Vagina (tissue), 2 donors: ENCODE measurements around the gene TULP4. TPM values are rescaled to one million over a fixed set of nuclear protein-coding genes. Genes with fewer than 3 reads are reported as not detected.
"Not testable (repeated sequence)": the region's sequence is repeated elsewhere in the genome, so short reads cannot be mapped to it uniquely, and the experiment has no call there.

ENCODE experiments used
- DNase-seq, 2 donors: peaks; one replicate each; pipeline ENCODE4 v3.0.0-alpha.2; 2017; ENCODE audit errors: extremely low spot score in 2 of 2
- H3K27ac ChIP-seq: fragments of 200-600 bp; sonication (generic); one replicate; pipeline ENCODE4 v1.5.1; 2019
- H3K27me3 ChIP-seq: fragments of 200-600 bp; sonication (generic); one replicate; pipeline ENCODE4 v1.5.1; 2019
- H3K36me3 ChIP-seq, 2 donors: fragments of 200-600 bp; sonication (generic); one replicate each; pipeline ENCODE4 v1.5.1; 2017 to 2019
- H3K4me1 ChIP-seq: fragments of 200-600 bp; sonication (generic); one replicate; pipeline ENCODE4 v1.5.1; 2019
- H3K4me3 ChIP-seq, 2 donors: fragments of 200-600 bp; sonication (generic); 1 replicate in 1 of 2; 2 replicates in 1 of 2; pipeline ENCODE4 v1.5.1; 2016 to 2019
- H3K9me3 ChIP-seq: fragments of 200-600 bp; sonication (generic); one replicate; pipeline ENCODE4 v1.5.1; 2019
- CTCF ChIP-seq, 3 experiments: fragments of 450-650 bp in 2 of 3; fragments of 200-600 bp in 1 of 3; sonication (generic) in 1 of 3; IDR thresholded peaks; one replicate each; pipeline ENCODE4 v1.5.1; 2017 to 2019; ENCODE audit warnings: antibody characterized with exemption in 3 of 3, mild to moderate bottlenecking in 2 of 3, moderate library complexity in 2 of 3
- POLR2A ChIP-seq, 2 donors: fragments of 450-650 bp; IDR thresholded peaks; one replicate each; pipeline ENCODE4 v1.6.1; 2017; ENCODE audit warnings: antibody characterized with exemption in 2 of 2, mild to moderate bottlenecking in 2 of 2, moderate library complexity in 2 of 2
- POLR2AphosphoS5 ChIP-seq, 2 donors: sonication (generic); formaldehyde crosslinking; IDR thresholded peaks; one replicate each; pipeline ENCODE4 v1.9.0; 2017; ENCODE audit warnings: antibody characterized with exemption in 2 of 2, mild to moderate bottlenecking in 2 of 2, low read depth in 1 of 2; ENCODE audit not compliant: insufficient read depth in 1 of 2
- intact Hi-C: fragments of 100-400 bp; cut with DNase I; formaldehyde crosslinking; loops from one replicate; pipeline ENCODE4 v1.15.1; 2023
- total RNA-seq: library from RNA; depleted of rRNA; stranded (reverse); fragments of >200 nt; gene quantifications from one replicate; pipeline ENCODE4 v1.2.3, GENCODE V29; 2016

Gene TULP4
- total RNA-seq, 1 donor from 2014 or later = 79.8 TPM

GRCh38 chr6:158344534-158344933, 32.3 kb downstream of the TULP4 start:
- DNase-seq = no peak
- Histone ChIP-seq H3K4me3 (no peak overlapping the region), H3K4me1 (no peaks in the 10 kb centered on the region), H3K36me3 (no peaks in the 10 kb centered on the region), H3K27ac (no peak overlapping the region), H3K27me3 (no peaks in the 10 kb centered on the region), H3K9me3 (peaks cover 4% of the 10 kb centered on the region)
- TF ChIP-seq POLR2AphosphoS5 (IDR thresholded peaks at IDR 0.05; ENCODE audit: insufficient read depth in 1 of 2, low read depth in 1 of 2) = no peak
- TF ChIP-seq CTCF (IDR thresholded peaks at IDR 0.05) = no peak
- no peak for TF ChIP-seq POLR2A (IDR thresholded peaks at IDR 0.05)
- intact Hi-C loops = no loop called here

GRCh38 chr6:158345444-158345843, 33.2 kb downstream of the TULP4 start:
- intact Hi-C loops = not testable (repeated sequence)

GRCh38 chr6:158347335-158347734, 35.1 kb downstream of the TULP4 start:
- Histone ChIP-seq H3K4me1 (no peaks in the 10 kb centered on the region), H3K9me3 (peaks cover 4% of the 10 kb centered on the region), H3K36me3 (no peaks in the 10 kb centered on the region), H3K27ac (no peak overlapping the region), H3K27me3 (no peaks in the 10 kb centered on the region), H3K4me3 (no peak overlapping the region)
- DNase-seq = no peak
- intact Hi-C loops = no loop called here
- TF ChIP-seq POLR2AphosphoS5 (IDR thresholded peaks at IDR 0.05; ENCODE audit: insufficient read depth in 1 of 2, low read depth in 1 of 2) = no peak
- no peak for TF ChIP-seq POLR2A (IDR thresholded peaks at IDR 0.05)
- no peak for TF ChIP-seq CTCF (IDR thresholded peaks at IDR 0.05)

More at GRCh38 chr6:158345444-158345843, 33.2 kb downstream of the TULP4 start:
- not testable (repeated sequence) for H3K27me3 ChIP-seq, H3K9me3 ChIP-seq, H3K4me1 ChIP-seq, DNase-seq, H3K36me3 ChIP-seq, H3K4me3 ChIP-seq, H3K27ac ChIP-seq

GRCh38 chr6:158348737-158349504, 36.7 kb downstream of the TULP4 start:
- H3K27me3 ChIP-seq, intact Hi-C loops, H3K27ac ChIP-seq, H3K9me3 ChIP-seq, DNase-seq, H3K4me3 ChIP-seq, H3K36me3 ChIP-seq, H3K4me1 ChIP-seq: not testable (repeated sequence)

- H3K4me3 ChIP-seq, intact Hi-C loops, H3K9me3 ChIP-seq, H3K4me1 ChIP-seq, H3K36me3 ChIP-seq, H3K27me3 ChIP-seq, H3K27ac ChIP-seq, DNase-seq: not testable (repeated sequence)
Observed at GRCh38 chr6:158349505-158350275, 37.4 kb downstream of the TULP4 start.

- H3K36me3 ChIP-seq, intact Hi-C loops, DNase-seq, H3K4me1 ChIP-seq, H3K27me3 ChIP-seq, H3K27ac ChIP-seq, H3K4me3 ChIP-seq, H3K9me3 ChIP-seq: not testable (repeated sequence)
Observed at GRCh38 chr6:158350731-158351130, 38.5 kb downstream of the TULP4 start.
